ENCODE data around the gene MMP2. TPM values are rescaled to one million over a fixed set of nuclear protein-coding genes. Genes with fewer than 3 reads are reported as not detected.

MMP2 gene
- total RNA-seq, 4 donors from 2014 or later: 153 to 525 (median 245) TPM

- no peak for TF ChIP-seq POLR2A (IDR thresholded peaks at IDR 0.05)
- no peak for TF ChIP-seq CTCF (IDR thresholded peaks at IDR 0.05)
- TF ChIP-seq EP300 (IDR thresholded peaks at IDR 0.05): no peak
- H3K27ac ChIP-seq: no peak overlapping the region
- no peak overlapping the region for H3K4me3 ChIP-seq
- peaks cover 0 to 17% (median 0%) of the 10 kb centered on the region in 3 donors for H3K36me3 ChIP-seq
- no peaks in the 10 kb centered on the region for H3K9me3 ChIP-seq
- 60 to 82% methylated on average over 4 of the region's 4 CpGs for WGBS, 2 donors
- no peaks in the 10 kb centered on the region for H3K27me3 ChIP-seq
- DNase-seq (ENCODE audit: low spot score in 2 of 2): no peak
- H3K4me1 ChIP-seq: peaks cover 0 to 67% (median 21%) of the 10 kb centered on the region in 4 donors
Measured at GRCh38 chr16:55506708-55507107, 27.7 kb downstream of the MMP2 start.

GRCh38 chr16:55508271-55508921 lies 29.4 kb downstream of the MMP2 start:
- H3K4me1 ChIP-seq: peaks cover 0 to 50% (median 6%) of the 10 kb centered on the region in 4 donors
- DNase-seq (ENCODE audit: low spot score in 2 of 2): no peak
- H3K36me3 ChIP-seq: peaks cover 0 to 17% (median 0%) of the 10 kb centered on the region in 3 donors
- 59 to 71% methylated on average over 9 of the region's 9 CpGs for WGBS, 2 donors
- H3K27ac ChIP-seq: peak overlapping the region in 3 of 4 donors; percentile 43 to 91 (median 84)
- H3K27me3 ChIP-seq: no peaks in the 10 kb centered on the region
- H3K4me3 ChIP-seq: peak overlapping the region; percentile 60 to 88 (median 82)
- TF ChIP-seq POLR2A (IDR thresholded peaks at IDR 0.05) (no peak), EP300 (IDR thresholded peaks at IDR 0.05) (no peak), CTCF (IDR thresholded peaks at IDR 0.05) (no peak)
- H3K9me3 ChIP-seq: peaks cover 0 to 10% (median 0%) of the 10 kb centered on the region in 4 donors

- Histone ChIP-seq H3K36me3 (peaks cover 0 to 17% (median 0%) of the 10 kb centered on the region in 3 donors), H3K4me3 (peak within 1 kb of the TSS; percentile 60 to 88 (median 82)), H3K9me3 (peaks cover 0 to 14% (median 0%) of the 10 kb centered on the region in 4 donors), H3K27ac (peak within 1 kb of the TSS; percentile 43 to 91 (median 78)), H3K4me1 (peaks cover 0 to 42% (median 4%) of the 10 kb centered on the region in 4 donors), H3K27me3 (no peaks in the 10 kb centered on the region)
- WGBS, 2 donors: 1% methylated on average over 28 to 51 of the region's 61 CpGs
- DNase-seq (ENCODE audit: low spot score in 2 of 2): peak; percentile 83 to 90
- TF ChIP-seq POLR2A (IDR thresholded peaks at IDR 0.05) (peak; percentile 51 to 86), CTCF (IDR thresholded peaks at IDR 0.05) (no peak), EP300 (IDR thresholded peaks at IDR 0.05) (peak; percentile 23 to 92)
Measured at GRCh38 chr16:55508941-55509931, 30.2 kb downstream of the MMP2 start, which contains the start of gene LPCAT2. Gene LPCAT2 (plus strand): TSS chr16:55509072. CDS start chr16:55509182, 110 bp downstream.

GRCh38 chr16:55510185-55510805 lies 31.3 kb downstream of the MMP2 start:
- peak overlapping the region in 3 of 4 donors; percentile 60 to 88 (median 84) for H3K4me3 ChIP-seq
- H3K27me3 ChIP-seq: no peaks in the 10 kb centered on the region
- H3K27ac ChIP-seq: peak overlapping the region in 2 of 4 donors; percentile 22 to 91
- peaks cover 0 to 12% (median 0%) of the 10 kb centered on the region in 3 donors for H3K36me3 ChIP-seq
- peaks cover 0 to 17% (median 0%) of the 10 kb centered on the region in 4 donors for H3K9me3 ChIP-seq
- no peak for TF ChIP-seq POLR2A (IDR thresholded peaks at IDR 0.05)
- no peak for TF ChIP-seq CTCF (IDR thresholded peaks at IDR 0.05)
- TF ChIP-seq EP300 (IDR thresholded peaks at IDR 0.05): no peak
- WGBS, 2 donors: 25 to 31% methylated on average over 4 of the region's 4 CpGs
- DNase-seq (ENCODE audit: low spot score in 2 of 2): no peak
- peaks cover 0 to 34% (median 4%) of the 10 kb centered on the region in 4 donors for H3K4me1 ChIP-seq
